ENCODE data around the gene ADCY9. TPM values are rescaled to one million over a fixed set of nuclear protein-coding genes. Genes with fewer than 3 reads are reported as not detected.

Gene ADCY9
- polyA plus RNA-seq (2011; rRNA removed): 6.2 and 6.9 TPM in 2 replicates
- polyA plus RNA-seq (2012; cell fraction: cytosol; rRNA removed): 6.0 and 10.4 TPM in 2 replicates
- 17.4 and 20.0 TPM in 2 replicates for polyA plus RNA-seq (2012; cell fraction: nucleus; rRNA removed)
- 7.6 to 9.4 TPM (median 8.7 TPM) in 3 replicates for polyA plus RNA-seq (2017; fragmentation: RNase III; extraction: RNeasy Plus Mini Kit Qiagen cat#74134 plus additional on column Dnase treatment)
- polyA minus RNA-seq (2011; rRNA and poly(A)+ RNA removed): 13.4 and 15.3 TPM in 2 replicates

GRCh38 chr16:4116325-4117249 is at the start of gene ADCY9:
ADCY9 (minus strand) TSS chr16:4116442; CDS start chr16:4115442, 1,000 bp downstream.
- ChIA-PET POLR2A (interaction anchor here (1.4 to 1.6 kb wide), 2 partner anchors 137 to 138 kb away, joined by 4 read pairs; no protein-coding TSS in a partner anchor), CTCF (interaction anchor here (0.6 to 2.8 kb wide), 5 partner anchors 134 to 171 kb away, joined by 3 to 16 read pairs (median 3); no protein-coding TSS in a partner anchor)
- DNase-seq (ENCODE audit: low read depth in 1 of 2, low spot score in 1 of 2): peak; percentile 69 to 86
- WGBS (ENCODE audit: missing lambda C conversion rate): 15% methylated on average over 32 of the region's 105 CpGs
- FAIRE-seq: no peak
- Histone ChIP-seq H3K9me3 (no peaks in the 10 kb centered on the region), H3K4me2 (peak within 1 kb of the TSS; percentile 98), H3K4me1 (peaks cover 36% of the 10 kb centered on the region), H3K27ac (peak within 1 kb of the TSS; percentile 82 to 95), H3K4me3 (peak within 1 kb of the TSS; percentile 92)
- ATAC-seq: peak; percentile 78 to 79
- TF ChIP-seq SMC3 (IDR thresholded peaks at IDR 0.05): peak; percentile 17; the same call in 2 of the 3 replicates
- TF ChIP-seq POLR2AphosphoS2 (conservative IDR thresholded peaks at IDR 0.05; ENCODE audit: low read length): no peak
- no peak for TF ChIP-seq CBX2 (IDR thresholded peaks at IDR 0.05; ENCODE audit: borderline replicate concordance, low read depth)
- TF ChIP-seq, protein P1, sequence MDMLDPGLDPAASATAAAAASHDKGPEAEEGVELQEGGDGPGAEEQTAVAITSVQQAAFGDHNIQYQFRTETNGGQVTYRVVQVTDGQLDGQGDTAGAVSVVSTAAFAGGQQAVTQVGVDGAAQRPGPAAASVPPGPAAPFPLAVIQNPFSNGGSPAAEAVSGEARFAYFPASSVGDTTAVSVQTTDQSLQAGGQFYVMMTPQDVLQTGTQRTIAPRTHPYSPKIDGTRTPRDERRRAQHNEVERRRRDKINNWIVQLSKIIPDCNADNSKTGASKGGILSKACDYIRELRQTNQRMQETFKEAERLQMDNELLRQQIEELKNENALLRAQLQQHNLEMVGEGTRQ (IDR thresholded peaks at IDR 0.05): no peak
- 0 out of 5 replicates have a peak, but pooled peaks of 1 of the 2 experiments have one; percentile 46 for TF ChIP-seq JUN (IDR thresholded peaks at IDR 0.05)
- no peak for TF ChIP-seq NPAS2 (CRISPR knock-in tag; IDR thresholded peaks at IDR 0.05; ENCODE audit: borderline replicate concordance)
- TF ChIP-seq TP53 (CRISPR knock-in tag; IDR thresholded peaks at IDR 0.05): no peak
- no peak for TF ChIP-seq HOXB13 (CRISPR knock-in tag; IDR thresholded peaks at IDR 0.05; ENCODE audit: low read depth)
- TF ChIP-seq EHF (CRISPR knock-in tag; IDR thresholded peaks at IDR 0.05): no peak
- TF ChIP-seq RFX5 (IDR thresholded peaks at IDR 0.05): no peak
- TF ChIP-seq KDM5A (IDR thresholded peaks at IDR 0.05): no peak
- TF ChIP-seq RNF2 (IDR thresholded peaks at IDR 0.05; ENCODE audit: borderline replicate concordance, low read depth): no peak
- TF ChIP-seq HOXB5 (CRISPR knock-in tag; IDR thresholded peaks at IDR 0.05): no peak
- no peak for TF ChIP-seq MYC (IDR thresholded peaks at IDR 0.05; ENCODE audit: borderline replicate concordance, low read length)
- TF ChIP-seq CBX8 (IDR thresholded peaks at IDR 0.05): no peak
- no peak for TF ChIP-seq RAD21 (conservative IDR thresholded peaks at IDR 0.05 in 1 of 2, IDR thresholded peaks at IDR 0.05 in 1 of 2)
- no peak for TF ChIP-seq PBX3 (IDR thresholded peaks at IDR 0.05)
- peak; percentile 55; the same call in 1 of the 3 replicates for TF ChIP-seq BCL3 (IDR thresholded peaks at IDR 0.05)
- TF ChIP-seq MAZ (IDR thresholded peaks at IDR 0.05; ENCODE audit: borderline replicate concordance, low read depth, low read length): no peak
- TF ChIP-seq, protein P2, sequence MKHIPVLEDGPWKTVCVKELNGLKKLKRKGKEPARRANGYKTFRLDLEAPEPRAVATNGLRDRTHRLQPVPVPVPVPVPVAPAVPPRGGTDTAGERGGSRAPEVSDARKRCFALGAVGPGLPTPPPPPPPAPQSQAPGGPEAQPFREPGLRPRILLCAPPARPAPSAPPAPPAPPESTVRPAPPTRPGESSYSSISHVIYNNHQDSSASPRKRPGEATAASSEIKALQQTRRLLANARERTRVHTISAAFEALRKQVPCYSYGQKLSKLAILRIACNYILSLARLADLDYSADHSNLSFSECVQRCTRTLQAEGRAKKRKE (CRISPR knock-in tag; IDR thresholded peaks at IDR 0.05; ENCODE audit: low read depth): no peak
- no peak for TF ChIP-seq NR3C1 (IDR thresholded peaks at IDR 0.05)
- TF ChIP-seq POLR2A (IDR thresholded peaks at IDR 0.05; ENCODE audit: low read length): peak; percentile 73
- no peak for TF ChIP-seq ESRRA (IDR thresholded peaks at IDR 0.05; ENCODE audit: borderline replicate concordance, low read length)
- no peak for TF ChIP-seq ZSCAN20 (CRISPR knock-in tag; IDR thresholded peaks at IDR 0.05)
- no peak for TF ChIP-seq EHMT2 (IDR thresholded peaks at IDR 0.05; ENCODE audit: low read depth)
- TF ChIP-seq MAFK (IDR thresholded peaks at IDR 0.05; ENCODE audit: partially characterized antibody): no peak
- TF ChIP-seq CEBPB (IDR thresholded peaks at IDR 0.05): no peak
- no peak for TF ChIP-seq ZNF302 (CRISPR knock-in tag; IDR thresholded peaks at IDR 0.05)
- no peak for TF ChIP-seq RARB (CRISPR knock-in tag; IDR thresholded peaks at IDR 0.05)
- TF ChIP-seq E2F6 (IDR thresholded peaks at IDR 0.05; ENCODE audit: borderline replicate concordance, low read depth): no peak
- no peak for TF ChIP-seq FOXS1 (CRISPR knock-in tag; IDR thresholded peaks at IDR 0.05)
- TF ChIP-seq PHF8 (IDR thresholded peaks at IDR 0.05; ENCODE audit: borderline replicate concordance, low read depth): peak; percentile 88
- no peak for TF ChIP-seq BHLHE40 (IDR thresholded peaks at IDR 0.05; ENCODE audit: low read depth, low read length)
- no peak for TF ChIP-seq SREBF2 (IDR thresholded peaks at IDR 0.05)
- TF ChIP-seq FOSB (CRISPR knock-in tag; IDR thresholded peaks at IDR 0.05): no peak

Data from A549 (cell line).